ENCODE results near the gene CFAP46. TPM values are rescaled to one million over a fixed set of nuclear protein-coding genes. Genes with fewer than 3 reads are reported as not detected.
"Not testable (repeated sequence)": the region's sequence is repeated elsewhere in the genome, so short reads cannot be mapped to it uniquely, and the experiment has no call there.

Gene CFAP46
- polyA plus RNA-seq, 1 of the 3 experiments (the other 2 are of a cell fraction): 3.9 TPM

GRCh38 chr10:132957981-132958882 lies 15.9 kb upstream of the CFAP46 start (continued):
- TF ChIP-seq CTCF (IDR thresholded peaks at IDR 0.05) (no peak), TAF1 (IDR thresholded peaks at IDR 0.05; ENCODE audit: borderline replicate concordance, low read depth, low read length) (no peak), YY1 (IDR thresholded peaks at IDR 0.05; ENCODE audit: low read depth) (no peak), GABPA (IDR thresholded peaks at IDR 0.05; ENCODE audit: low read depth) (no peak), MXI1 (IDR thresholded peaks at IDR 0.05; ENCODE audit: low read depth, low read length) (no peak), EP300 (IDR thresholded peaks at IDR 0.05; ENCODE audit: borderline replicate concordance in 1 of 2, low read depth in 1 of 2, low read length in 1 of 2) (no peak), NFIC (IDR thresholded peaks at IDR 0.05; ENCODE audit: borderline replicate concordance) (no peak), EZH2phosphoT487 (IDR thresholded peaks at IDR 0.05; ENCODE audit: borderline replicate concordance, low read depth) (no peak), NRF1 (IDR thresholded peaks at IDR 0.05; ENCODE audit: low read depth, low read length) (no peak)

GRCh38 chr10:132957131-132957530 lies 14.8 kb upstream of the CFAP46 start:
- peak; percentile 61 for DNase-seq
- Histone ChIP-seq H4K20me1 (ENCODE audit: insufficient read depth) (no peaks in the 10 kb centered on the region), H3K9me3 (no peaks in the 10 kb centered on the region), H2AFZ (ENCODE audit: low read depth) (no peak overlapping the region), H3K9me2 (no peaks in the 10 kb centered on the region), H3K4me2 (no peak overlapping the region), H3K27ac (ENCODE audit: low read depth in 2 of 2, low read length in 1 of 2) (no peak overlapping the region; a peak in 1 of 4 replicates), H3K79me2 (ENCODE audit: insufficient read depth) (no peaks in the 10 kb centered on the region), H3K4me3 (ENCODE audit: low read depth in 2 of 2, low read length in 1 of 2) (no peak overlapping the region), H3K9ac (no peak overlapping the region), H3K4me1 (ENCODE audit: control insufficient read depth in 1 of 2, insufficient read depth in 2 of 2, low read depth in 1 of 2, low read length in 1 of 2) (peaks cover 0 to 11% of the 10 kb centered on the region in 2 experiments; a peak in 1 of 4 replicates), H3K27me3 (ENCODE audit: insufficient read depth) (peaks cover 20% of the 10 kb centered on the region; the same call in 1 of the 2 replicates), H3F3A (replicated peaks; ENCODE audit: insufficient read depth) (no peaks in the 10 kb centered on the region), H3K36me3 (replicated peaks in 1 of 2; ENCODE audit: control insufficient read depth in 1 of 2, insufficient read depth in 2 of 2, low read length in 1 of 2) (no peaks in the 10 kb centered on the region)
- WGBS (ENCODE audit: low lambda C conversion rate): 68% methylated on average over 6 of the region's 10 CpGs
- ChIA-PET POLR2A (no interaction called here), CTCF (no interaction called here)
- TF ChIP-seq EZH2phosphoT487 (IDR thresholded peaks at IDR 0.05; ENCODE audit: borderline replicate concordance, low read depth) (no peak), GATA2 (CRISPR knock-in tag; IDR thresholded peaks at IDR 0.05) (peak; percentile 72), MXI1 (IDR thresholded peaks at IDR 0.05; ENCODE audit: low read depth, low read length) (no peak), RFX5 (IDR thresholded peaks at IDR 0.05; ENCODE audit: low read length) (no peak), NRF1 (IDR thresholded peaks at IDR 0.05; ENCODE audit: low read depth, low read length) (no peak)

- DNase-seq, POLR2A ChIA-PET: not testable (repeated sequence)
- WGBS (ENCODE audit: low lambda C conversion rate): 79% methylated on average over 4 of the region's 4 CpGs
Measured at GRCh38 chr10:132956259-132956658, 13.9 kb upstream of the CFAP46 start.

More at GRCh38 chr10:132956259-132956658, 13.9 kb upstream of the CFAP46 start:
- H3K79me2 ChIP-seq (ENCODE audit: insufficient read depth); H3K27ac ChIP-seq (ENCODE audit: low read depth in 2 of 2, low read length in 1 of 2); H3K9me3 ChIP-seq; H3K4me3 ChIP-seq (ENCODE audit: low read depth in 2 of 2, low read length in 1 of 2); H2AFZ ChIP-seq (ENCODE audit: low read depth); H3K4me2 ChIP-seq; H4K20me1 ChIP-seq (ENCODE audit: insufficient read depth); H3F3A ChIP-seq (replicated peaks; ENCODE audit: insufficient read depth); H3K36me3 ChIP-seq (replicated peaks in 1 of 2; ENCODE audit: control insufficient read depth in 1 of 2, insufficient read depth in 2 of 2, low read length in 1 of 2); H3K9me2 ChIP-seq; CTCF ChIA-PET; H3K9ac ChIP-seq: not testable (repeated sequence)
- Histone ChIP-seq H3K4me1 (ENCODE audit: control insufficient read depth in 1 of 2, insufficient read depth in 2 of 2, low read depth in 1 of 2, low read length in 1 of 2) (peaks cover 0 to 11% of the 10 kb centered on the region in 2 experiments; a peak in 1 of 4 replicates), H3K27me3 (ENCODE audit: insufficient read depth) (peaks cover 22% of the 10 kb centered on the region; the same call in 1 of the 2 replicates)
